K562 (cell line): Measurements from ENCODE around the gene SKAP1. TPM values are rescaled to one million over a fixed set of nuclear protein-coding genes. Genes with fewer than 3 reads are reported as not detected.
A peak's percentile ranks its signal among the peaks of the same experiment; 100 is the strongest.

Experiments used
- ARID1B ChIP-seq: fragments of 450-650 bp; IDR thresholded peaks from 2 replicates; pipeline ENCODE4 v1.6.1; 2016; ENCODE audit warnings: antibody characterized with exemption, mild to moderate bottlenecking, inconsistent platforms
- BRF1 ChIP-seq: IDR thresholded peaks from 3 replicates; pipeline ENCODE4 v1.6.1; 2011; ENCODE audit warnings: borderline replicate concordance, mild to moderate bottlenecking; ENCODE audit not compliant: insufficient read length; ENCODE audit errors: extremely low read depth
- CBX2 ChIP-seq: fragments of 200-600 bp; sonication (generic); IDR thresholded peaks from one replicate; pipeline ENCODE4 v1.6.1; 2012; ENCODE audit warnings: mild to moderate bottlenecking, low read length, inconsistent platforms; ENCODE audit not compliant: insufficient read depth, poor library complexity, severe bottlenecking
- COPS2 ChIP-seq: fragments of 450-650 bp; conservative IDR thresholded peaks from 2 replicates; pipeline ENCODE4 v1.6.1; 2016; ENCODE audit warnings: mild to moderate bottlenecking, moderate library complexity
- CREB3 ChIP-seq: fragments of 450-650 bp; conservative IDR thresholded peaks from 2 replicates; pipeline ENCODE4 v1.6.1; 2016; ENCODE audit warnings: missing genetic modification characterization, low read depth, mild to moderate bottlenecking, missing compliant biosample characterization, moderate library complexity
- CREB5 ChIP-seq: fragments of 250-450 bp; sonication (Bioruptor Pico); IDR thresholded peaks from 2 replicates; pipeline ENCODE4 v1.5.0; 2020; ENCODE audit warnings: mild to moderate bottlenecking
- FOXK2 ChIP-seq, 2 experiments: fragments of 450-650 bp; IDR thresholded peaks in 1 of 2; conservative IDR thresholded peaks in 1 of 2; 2 replicates each; pipeline ENCODE4 v1.6.1; 2016; ENCODE audit warnings: low read depth in 2 of 2, mild to moderate bottlenecking in 1 of 2
- GABPA ChIP-seq: fragments of 200-800 bp; sonication (Bioruptor generic); conservative IDR thresholded peaks from 2 replicates; pipeline ENCODE4 v1.6.1; 2016; ENCODE audit warnings: low read depth, missing genetic modification characterization, missing compliant biosample characterization
- HNRNPK ChIP-seq: fragments of 200-400 bp; formaldehyde crosslinking; IDR thresholded peaks from one replicate; pipeline ENCODE4 v1.6.1; 2018; ENCODE audit warnings: mild to moderate bottlenecking, low read depth, low read length; ENCODE audit not compliant: poor library complexity, severe bottlenecking
- MCM2 ChIP-seq: fragments of 450-650 bp; IDR thresholded peaks from 2 replicates; pipeline ENCODE4 v1.6.1; 2017; ENCODE audit warnings: low read depth, mild to moderate bottlenecking
- MTA2 ChIP-seq: fragments of 450-650 bp; IDR thresholded peaks from 2 replicates; pipeline ENCODE4 v1.6.1; 2016; ENCODE audit warnings: low read depth
- NFRKB ChIP-seq: fragments of 450-650 bp; IDR thresholded peaks from 2 replicates; pipeline ENCODE4 v1.6.1; 2016; ENCODE audit warnings: low read depth
- NR2C2 ChIP-seq, 2 experiments: fragments of 200-800 bp in 1 of 2; sonication (Bioruptor generic) in 1 of 2; sonication (generic) in 1 of 2; formaldehyde crosslinking in 1 of 2; IDR thresholded peaks; 2 replicates each; pipeline versions ENCODE4 v1.6.1 to v1.8.0; 2016 to 2022; ENCODE audit warnings: mild to moderate bottlenecking in 1 of 2, missing compliant biosample characterization in 1 of 2, missing genetic modification characterization in 1 of 2, missing genetic modification reagents in 1 of 2
- SMARCB1 ChIP-seq: IDR thresholded peaks from 2 replicates; pipeline ENCODE4 v1.6.1; 2011; ENCODE audit warnings: improper control_type of control experiment, low read depth; ENCODE audit not compliant: insufficient read length
- THAP7 ChIP-seq: fragments of 250-450 bp; sonication (Bioruptor Pico); IDR thresholded peaks from 2 replicates; pipeline ENCODE4 v1.5.0; 2021
- USF2 ChIP-seq: sonication (generic); formaldehyde crosslinking; IDR thresholded peaks from 2 replicates; pipeline ENCODE4 v1.5.0; 2020; ENCODE audit warnings: missing genetic modification reagents
- ZNF280B ChIP-seq: fragments of 250-450 bp; sonication (Bioruptor Pico); IDR thresholded peaks from 2 replicates; pipeline ENCODE4 v1.5.1; 2021; ENCODE audit warnings: mild to moderate bottlenecking
- ZNF316 ChIP-seq: fragments of 450-650 bp; IDR thresholded peaks from 2 replicates; pipeline ENCODE4 v1.6.1; 2016
- ZNF347 ChIP-seq: fragments of 450-650 bp; formaldehyde crosslinking; IDR thresholded peaks from 2 replicates; pipeline ENCODE4 v1.4.0; 2020; ENCODE audit warnings: low read depth, mild to moderate bottlenecking, moderate library complexity
- ZNF695 ChIP-seq: fragments of 450-650 bp; formaldehyde crosslinking; IDR thresholded peaks from 2 replicates; pipeline ENCODE4 v1.4.0; 2020; ENCODE audit warnings: mild to moderate bottlenecking, moderate library complexity
- ZNF696 ChIP-seq: fragments of 250-450 bp; sonication (Bioruptor Pico); conservative IDR thresholded peaks from 2 replicates; pipeline ENCODE4 v1.4.0; 2020; ENCODE audit warnings: mild to moderate bottlenecking, moderate library complexity
- ZNF75A ChIP-seq: fragments of 450-650 bp; formaldehyde crosslinking; IDR thresholded peaks from 2 replicates; pipeline ENCODE4 v1.4.0; 2020; ENCODE audit warnings: mild to moderate bottlenecking
- ZNF766 ChIP-seq: fragments of 200-800 bp; sonication (Bioruptor generic); conservative IDR thresholded peaks from 2 replicates; pipeline ENCODE4 v1.6.1; 2016; ENCODE audit warnings: missing genetic modification characterization, missing compliant biosample characterization
- ZNF780A ChIP-seq: fragments of 250-450 bp; sonication (Bioruptor Pico); IDR thresholded peaks from 2 replicates; pipeline ENCODE4 v1.5.0; 2021; ENCODE audit warnings: mild to moderate bottlenecking
- polyA plus RNA-seq, 8 experiments: library from polyadenylated mRNA; depleted of rRNA in 4 of 8; stranded (reverse) in 5 of 8; unstranded in 3 of 8; fragments of >200 nt; fragmentation: Nextera tagmentation in 2 of 8; fragmentation: Illumina TruSeq in 1 of 8; extraction: Ambion mirVana in 2 of 8; extraction: Trizol in 1 of 8; gene quantifications; 2 replicates each; pipeline versions ENCODE4 v1.2.1 to v1.2.3, GENCODE V29; 2011 to 2014; ENCODE audit warnings: inconsistent platforms in 1 of 8, missing spikeins in 1 of 8
- total RNA-seq, 7 experiments: library from RNA; depleted of rRNA in 6 of 7; stranded (reverse); fragments of >200 nt in 6 of 7; fragmentation: Illumina TruSeq in 2 of 7; extraction: Trizol in 2 of 7; gene quantifications; 2 replicates each; pipeline versions ENCODE4 v1.2.1 to v1.2.3, GENCODE V29; 2011 to 2021; ENCODE audit warnings: low replicate concordance in 1 of 7

SKAP1 gene
- total and polyA plus RNA-seq, 9 of the 15 experiments (the other 6 are each of a cell fraction or from before 2014, with no cell fraction given) = 0.06 to 0.80 (median 0.10) TPM; not detected in 4

- TF ChIP-seq FOXK2 (conservative IDR thresholded peaks at IDR 0.05 in 1 of 2, IDR thresholded peaks at IDR 0.05 in 1 of 2; ENCODE audit: low read depth in 2 of 2) (no peak; a peak in 1 of 4 replicates), CREB3 (tag) (no peak), CREB5 (no peak), ZNF280B (no peak), HNRNPK (no peak), CBX2 (no peak), NFRKB (no peak), ZNF780A (CRISPR knock-in tag) (no peak), ZNF695 (CRISPR knock-in tag) (no peak), ZNF696 (CRISPR knock-in tag) (no peak), THAP7 (CRISPR knock-in tag) (no peak), ZNF316 (peak; percentile 72), ARID1B (no peak), MTA2 (no peak), ZNF347 (CRISPR knock-in tag) (no peak), NR2C2 (CRISPR knock-in tag; IDR thresholded peaks at IDR 0.05) (no peak), NR2C2 (tag; IDR thresholded peaks at IDR 0.05) (no peak), USF2 (CRISPR knock-in tag) (no peak), BRF1 (no peak), COPS2 (no peak), ZNF75A (CRISPR knock-in tag) (no peak), MCM2 (no peak), ZNF766 (CRISPR knock-in tag) (no peak), SMARCB1 (no peak), GABPA (tag) (no peak)
These were observed 55.3 kb downstream of the SKAP1 start (continued) for GRCh38 chr17:48374650-48375230.
